H9 (cell line): ENCODE results near the gene CALML4. TPM values are rescaled to one million over a fixed set of nuclear protein-coding genes. Genes with fewer than 3 reads are reported as not detected.
"Not testable (repeated sequence)": the region's sequence is repeated elsewhere in the genome, so short reads cannot be mapped to it uniquely, and the experiment has no call there.

Experiments used
- DNase-seq: peaks from one replicate; pipeline ENCODE4 v3.0.0-alpha.2; 2017
- H2AFZ ChIP-seq: one replicate; pipeline ENCODE4 v1.6.1; 2013; ENCODE audit warnings: mild to moderate bottlenecking, low read length, control low read depth, moderate library complexity
- H2AK5ac ChIP-seq: 2 replicates; pipeline ENCODE4 v1.6.1; 2013; ENCODE audit warnings: low read length, control low read depth, mixed read lengths; ENCODE audit not compliant: insufficient read length
- H2BK120ac ChIP-seq: one replicate; pipeline ENCODE4 v1.6.1; 2013; ENCODE audit warnings: low read depth, mild to moderate bottlenecking, low read length, control low read depth, inconsistent platforms; ENCODE audit not compliant: poor library complexity, severe bottlenecking
- H2BK12ac ChIP-seq: 2 replicates; pipeline ENCODE4 v1.6.1; 2013; ENCODE audit warnings: low read length, control low read depth, mixed read lengths, low read depth; ENCODE audit not compliant: insufficient read length
- H2BK15ac ChIP-seq: 2 replicates; pipeline ENCODE4 v1.6.1; 2013; ENCODE audit warnings: low read depth, low read length, control low read depth
- H2BK20ac ChIP-seq: one replicate; pipeline ENCODE4 v1.6.1; 2013; ENCODE audit warnings: low read depth, mild to moderate bottlenecking, low read length, control low read depth, inconsistent platforms; ENCODE audit not compliant: poor library complexity, severe bottlenecking
- H2BK5ac ChIP-seq: 2 replicates; pipeline ENCODE4 v1.6.1; 2013; ENCODE audit warnings: low read length, control low read depth, mixed read lengths; ENCODE audit not compliant: insufficient read length
- H3K14ac ChIP-seq: 2 replicates; pipeline ENCODE4 v1.6.1; 2013; ENCODE audit warnings: low read length, control low read depth; ENCODE audit not compliant: insufficient read depth
- H3K18ac ChIP-seq: 2 replicates; pipeline ENCODE4 v1.6.1; 2013; ENCODE audit warnings: low read depth, mild to moderate bottlenecking, mixed read lengths, low read length, control low read depth; ENCODE audit not compliant: insufficient read length
- H3K23ac ChIP-seq: 2 replicates; pipeline ENCODE4 v1.6.1; 2013; ENCODE audit warnings: low read length, control low read depth, mixed read lengths, low read depth; ENCODE audit not compliant: insufficient read length
- H3K23me2 ChIP-seq: 2 replicates; pipeline ENCODE4 v1.6.1; 2013; ENCODE audit warnings: low read depth, mild to moderate bottlenecking, mixed read lengths, low read length, control low read depth; ENCODE audit not compliant: insufficient read length, poor library complexity, severe bottlenecking
- H3K27ac ChIP-seq: 2 replicates; pipeline ENCODE4 v1.5.1; 2013; ENCODE audit warnings: low read length, control low read depth, mixed read lengths, low read depth; ENCODE audit not compliant: insufficient read length
- H3K27me3 ChIP-seq: 2 replicates; pipeline ENCODE4 v1.6.1; 2013; ENCODE audit warnings: low read length, control low read depth, inconsistent platforms; ENCODE audit not compliant: insufficient read depth
- H3K4ac ChIP-seq: 2 replicates; pipeline ENCODE4 v1.6.1; 2013; ENCODE audit warnings: low read depth, mild to moderate bottlenecking, control low read depth, inconsistent platforms, low read length, moderate library complexity
- H3K4me1 ChIP-seq: 2 replicates; pipeline ENCODE4 v1.6.1; 2013; ENCODE audit warnings: low read length, control low read depth, inconsistent platforms; ENCODE audit not compliant: insufficient read depth
- H3K4me2 ChIP-seq: 2 replicates; pipeline ENCODE4 v1.6.1; 2013; ENCODE audit warnings: low read length, control low read depth, mixed read lengths; ENCODE audit not compliant: insufficient read length, insufficient read depth
- H3K56ac ChIP-seq: 2 replicates; pipeline ENCODE4 v1.6.1; 2013; ENCODE audit warnings: low read depth, mild to moderate bottlenecking, mixed read lengths, low read length, control low read depth; ENCODE audit not compliant: insufficient read length
- H3K79me1 ChIP-seq: 2 replicates; pipeline ENCODE4 v1.6.1; 2013; ENCODE audit warnings: low read depth, mild to moderate bottlenecking, moderate library complexity, low read length, control low read depth, inconsistent platforms; ENCODE audit not compliant: insufficient read depth, poor library complexity, severe bottlenecking
- H3K79me2 ChIP-seq: 2 replicates; pipeline ENCODE4 v1.6.1; 2013; ENCODE audit warnings: low read length, control low read depth, inconsistent platforms; ENCODE audit not compliant: insufficient read depth
- H3K9ac ChIP-seq: 2 replicates; pipeline ENCODE4 v1.6.1; 2013; ENCODE audit warnings: low read length, control low read depth, mixed read lengths; ENCODE audit not compliant: insufficient read length; ENCODE audit errors: extremely low read depth
- H3K9me3 ChIP-seq: one replicate; pipeline ENCODE4 v1.6.1; 2013; ENCODE audit warnings: low read depth, low read length, inconsistent platforms; ENCODE audit not compliant: control insufficient read depth
- H3T11ph ChIP-seq: one replicate; pipeline ENCODE4 v1.6.1; 2013; ENCODE audit warnings: mild to moderate bottlenecking, low read length, control low read depth, inconsistent platforms
- H4K20me1 ChIP-seq: one replicate; pipeline ENCODE4 v1.6.1; 2013; ENCODE audit not compliant: control insufficient read depth, insufficient read length, insufficient read depth
- H4K5ac ChIP-seq: 2 replicates; pipeline ENCODE4 v1.6.1; 2013; ENCODE audit warnings: low read depth, mild to moderate bottlenecking, mixed read lengths, low read length, control low read depth; ENCODE audit not compliant: insufficient read length
- H4K8ac ChIP-seq: replicated peaks from 2 replicates; pipeline ENCODE4 v1.6.1; 2013; ENCODE audit warnings: low read length, control low read depth, mixed read lengths, low read depth; ENCODE audit not compliant: insufficient read length
- H4K91ac ChIP-seq: 2 replicates; pipeline ENCODE4 v1.6.1; 2013; ENCODE audit warnings: low read depth, mild to moderate bottlenecking, moderate library complexity, mixed read lengths, low read length, control low read depth; ENCODE audit not compliant: insufficient read length
- H3K27ac Mint-ChIP-seq, 3 experiments: 2 replicates in 2 of 3; 3 replicates in 1 of 3; pipeline ENCODE4 v1.8.0; 2020 to 2021; ENCODE audit warnings: mixed read lengths in 3 of 3, mild to moderate bottlenecking in 1 of 3, moderate library complexity in 1 of 3
- H3K27me3 Mint-ChIP-seq: 2 replicates; pipeline ENCODE4 v1.8.0; 2021; ENCODE audit warnings: low read depth, mild to moderate bottlenecking, moderate library complexity, mixed read lengths
- H3K36me3 Mint-ChIP-seq, 3 experiments: 2 replicates in 2 of 3; 3 replicates in 1 of 3; pipeline ENCODE4 v1.8.0; 2020 to 2021; ENCODE audit warnings: low read depth in 3 of 3, mixed read lengths in 3 of 3; ENCODE audit not compliant: insufficient read depth in 1 of 3
- H3K4me1 Mint-ChIP-seq, 2 experiments: 2 replicates each; pipeline ENCODE4 v1.8.0; 2020; ENCODE audit warnings: mixed read lengths in 2 of 2
- H3K4me3 Mint-ChIP-seq, 2 experiments: 2 replicates in 1 of 2; 3 replicates in 1 of 2; pipeline ENCODE4 v1.8.0; 2020 to 2021; ENCODE audit warnings: mild to moderate bottlenecking in 2 of 2, mixed read lengths in 2 of 2, moderate library complexity in 1 of 2
- H3K9me3 Mint-ChIP-seq, 2 experiments: 2 replicates in 1 of 2; 3 replicates in 1 of 2; pipeline ENCODE4 v1.8.0; 2020; ENCODE audit warnings: mild to moderate bottlenecking in 2 of 2, mixed read lengths in 2 of 2, moderate library complexity in 1 of 2
- WGBS: extraction: QIAGEN DNeasy Blood & Tissue Kit; methylation state at CpG from one replicate; pipeline ENCODE4 v1.1.7; 2013; ENCODE audit warnings: missing lambda C conversion rate, low lambda C conversion rate, mixed read lengths; ENCODE audit not compliant: insufficient read length; ENCODE audit errors: extremely low coverage; 5-methylcytosine and 5-hydroxymethylcytosine counted together
- total RNA-seq: library from RNA; stranded (reverse); gene quantifications from 2 replicates; pipeline ENCODE4 v1.2.1, GENCODE V29; 2021
- TF ChIP-seq, protein P1 (sequence below): fragments of 200-600 bp; sonication (generic); conservative IDR thresholded peaks from 3 replicates; pipeline ENCODE4 v1.8.0; 2021; ENCODE audit warnings: antibody characterized with exemption, mild to moderate bottlenecking

The CALML4 gene
- total RNA-seq, 1 experiment from 2014 or later = 11.8 TPM

DNA sequence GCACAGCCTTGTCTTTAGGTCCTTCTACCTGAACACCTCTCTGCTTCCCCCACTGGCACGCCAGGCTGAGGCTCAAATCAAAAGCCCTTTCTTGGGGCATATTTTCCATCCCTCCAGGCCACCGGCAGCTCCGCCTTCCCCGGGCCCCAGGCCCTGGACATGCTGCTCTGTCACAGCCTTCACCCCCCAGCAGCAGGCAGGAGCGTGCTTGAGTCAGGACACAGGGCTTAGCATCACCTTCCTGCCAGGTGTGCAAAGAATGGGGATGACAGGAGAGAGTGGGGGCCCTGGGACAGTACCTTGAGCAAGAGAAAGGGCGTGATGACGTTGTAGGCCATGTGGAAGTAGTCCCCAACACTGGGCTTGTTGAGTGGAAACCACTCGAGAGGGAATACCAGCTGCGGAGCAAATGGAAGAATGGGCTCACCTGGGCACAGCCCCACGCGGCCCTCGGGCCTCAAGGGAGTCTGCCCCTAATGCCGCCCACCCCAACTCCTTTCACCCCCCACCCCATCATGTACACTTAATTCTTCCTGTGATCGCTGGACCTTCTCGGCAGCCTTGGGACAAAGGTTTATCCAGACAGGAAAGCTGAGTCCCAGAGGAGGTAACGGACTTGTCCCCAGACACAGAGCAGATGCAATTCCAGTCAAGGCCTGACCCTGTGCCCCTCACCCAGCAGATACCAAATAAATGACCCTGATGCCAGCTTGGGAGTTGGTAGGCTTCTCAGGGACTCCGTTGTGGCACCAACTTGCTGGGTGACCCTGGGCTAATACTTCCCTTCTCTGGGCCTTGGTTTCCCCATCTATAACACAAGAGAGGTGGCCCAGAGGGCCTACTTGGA is 9.1 kb upstream of the CALML4 start:
- Histone ChIP-seq H4K20me1 (peaks cover 2% of the 10 kb centered on the region), H3K9ac (no peak overlapping the region), H3K4ac (no peak overlapping the region), H4K91ac (no peak overlapping the region), H3K4me1 (no peaks in the 10 kb centered on the region), H3K79me1 (peaks cover 19% of the 10 kb centered on the region), H3K18ac (no peak overlapping the region), H3K27me3 (no peaks in the 10 kb centered on the region), H3K27ac (no peak overlapping the region), H3K56ac (no peak overlapping the region), H2BK12ac (no peak overlapping the region), H3K4me2 (no peak overlapping the region), H2AK5ac (no peak overlapping the region), H4K8ac (no peak overlapping the region), H3K23ac (no peak overlapping the region), H3K14ac (no peak overlapping the region), H3K79me2 (peaks cover 4% of the 10 kb centered on the region; the same call in 1 of the 2 replicates), H2BK120ac (no peak overlapping the region), H2BK15ac (no peak overlapping the region), H3T11ph (no peak overlapping the region), H2BK20ac (no peak overlapping the region), H3K23me2 (no peaks in the 10 kb centered on the region), H2BK5ac (no peak overlapping the region), H3K9me3 (no peaks in the 10 kb centered on the region), H4K5ac (no peak overlapping the region), H2AFZ (no peak overlapping the region)
- Mint-ChIP-seq H3K36me3 (peaks cover 12 to 37% (median 35%) of the 10 kb centered on the region in 3 experiments; a peak in 6 of 7 replicates), H3K4me3 (no peak overlapping the region), H3K4me1 (peaks cover 2 to 15% of the 10 kb centered on the region in 2 experiments; a peak in 3 of 4 replicates), H3K9me3 (no peaks in the 10 kb centered on the region), H3K27ac (peak overlapping the region in 2 of 3 experiments; percentile 22 to 28; a peak in 5 of 7 replicates), H3K27me3 (no peaks in the 10 kb centered on the region; the same call in 1 of the 2 replicates)
- WGBS = no CpG with 5 or more reads among the region's 17 CpGs
- peak; percentile 17 for DNase-seq
- TF ChIP-seq, protein P1, sequence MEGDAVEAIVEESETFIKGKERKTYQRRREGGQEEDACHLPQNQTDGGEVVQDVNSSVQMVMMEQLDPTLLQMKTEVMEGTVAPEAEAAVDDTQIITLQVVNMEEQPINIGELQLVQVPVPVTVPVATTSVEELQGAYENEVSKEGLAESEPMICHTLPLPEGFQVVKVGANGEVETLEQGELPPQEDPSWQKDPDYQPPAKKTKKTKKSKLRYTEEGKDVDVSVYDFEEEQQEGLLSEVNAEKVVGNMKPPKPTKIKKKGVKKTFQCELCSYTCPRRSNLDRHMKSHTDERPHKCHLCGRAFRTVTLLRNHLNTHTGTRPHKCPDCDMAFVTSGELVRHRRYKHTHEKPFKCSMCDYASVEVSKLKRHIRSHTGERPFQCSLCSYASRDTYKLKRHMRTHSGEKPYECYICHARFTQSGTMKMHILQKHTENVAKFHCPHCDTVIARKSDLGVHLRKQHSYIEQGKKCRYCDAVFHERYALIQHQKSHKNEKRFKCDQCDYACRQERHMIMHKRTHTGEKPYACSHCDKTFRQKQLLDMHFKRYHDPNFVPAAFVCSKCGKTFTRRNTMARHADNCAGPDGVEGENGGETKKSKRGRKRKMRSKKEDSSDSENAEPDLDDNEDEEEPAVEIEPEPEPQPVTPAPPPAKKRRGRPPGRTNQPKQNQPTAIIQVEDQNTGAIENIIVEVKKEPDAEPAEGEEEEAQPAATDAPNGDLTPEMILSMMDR = no peak

DNA sequence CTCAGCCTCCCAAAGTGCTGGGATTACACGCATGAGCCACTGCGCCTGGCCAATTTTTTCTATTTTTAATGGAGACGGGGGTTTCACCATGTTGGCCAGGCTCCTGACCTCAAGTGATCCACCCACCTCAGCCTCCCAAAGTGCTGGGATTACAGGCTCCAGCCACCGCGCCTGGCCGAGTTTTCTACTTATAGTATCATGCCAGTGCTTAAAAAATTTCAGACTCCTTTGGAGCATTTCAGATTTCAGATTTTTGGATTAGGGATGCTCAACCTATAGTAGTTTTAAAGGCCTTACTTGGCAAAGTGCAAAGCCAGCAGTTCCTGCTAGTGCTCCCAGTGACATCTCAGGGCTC is 8.3 kb upstream of the CALML4 start:
- H3K9ac ChIP-seq, H4K5ac ChIP-seq, H4K20me1 ChIP-seq, H3K14ac ChIP-seq, H2BK5ac ChIP-seq, H2AFZ ChIP-seq, H3K27ac Mint-ChIP-seq, H3K4me2 ChIP-seq, H3K9me3 ChIP-seq, H2BK12ac ChIP-seq, H3K18ac ChIP-seq, H3K4ac ChIP-seq, H3K56ac ChIP-seq, H3K9me3 Mint-ChIP-seq, H2BK15ac ChIP-seq, H2AK5ac ChIP-seq, H4K8ac ChIP-seq, H3K4me3 Mint-ChIP-seq, H3K23me2 ChIP-seq, H3K27me3 ChIP-seq, H3K79me2 ChIP-seq, H2BK120ac ChIP-seq, H3T11ph ChIP-seq, H4K91ac ChIP-seq, H2BK20ac ChIP-seq, H3K27ac ChIP-seq, H3K23ac ChIP-seq, H3K4me1 ChIP-seq, H3K27me3 Mint-ChIP-seq: not testable (repeated sequence)
- peaks cover 11 to 32% (median 29%) of the 10 kb centered on the region in 3 experiments; a peak in 6 of 7 replicates for H3K36me3 Mint-ChIP-seq
- DNase-seq = peak; percentile 0
- peaks cover 11% of the 10 kb centered on the region for H3K79me1 ChIP-seq
- no CpG with 5 or more reads among the region's 6 CpGs for WGBS
- H3K4me1 Mint-ChIP-seq = peaks cover 4 to 15% of the 10 kb centered on the region in 2 experiments
